Panc1 (cell line): ENCODE data around the gene TKT. TPM values are rescaled to one million over a fixed set of nuclear protein-coding genes. Genes with fewer than 3 reads are reported as not detected.

Experiments
- ATAC-seq: fragments of 200-7000 bp; cut with Tn5 transposase; 2 replicates; pipeline ENCODE4 v1.9.1; 2020; ENCODE audit warnings: mild to moderate bottlenecking, moderate library complexity
- BruUV-seq: library from RNA; stranded (reverse); fragments of 400-500 nt; replicated peaks from 2 replicates; lab custom pipeline; 2021; lab: Mats Ljungman, UMichigan
- CTCF ChIA-PET: fragments of 300-600 bp; sonication (Branson Sonifier 250); formaldehyde crosslinking; loops from one replicate; lab custom pipeline; 2022; ENCODE audit warnings: antibody characterized with exemption; lab: Charles Lee
- POLR2A ChIA-PET: fragments of 300-600 bp; sonication (Branson Sonifier 250); formaldehyde crosslinking; loops from one replicate; lab custom pipeline; 2022; ENCODE audit warnings: antibody characterized with exemption; lab: Charles Lee
- DNase-seq: peaks from one replicate; pipeline ENCODE4 v3.0.0-alpha.2; 2010; ENCODE audit warnings: low read depth, low spot score
- H3K27ac ChIP-seq: 2 replicates; pipeline ENCODE4 v1.5.1; 2011; ENCODE audit warnings: mild to moderate bottlenecking, low read length, inconsistent platforms
- H3K27me3 ChIP-seq: fragments of 200-500 bp; sonication (Bioruptor generic); 2 replicates; pipeline ENCODE4 v1.6.0; 2014; ENCODE audit warnings: low read length, inconsistent platforms; ENCODE audit not compliant: control insufficient read depth, insufficient read depth
- H3K36me3 ChIP-seq: fragments of 200-500 bp; sonication (Bioruptor generic); 2 replicates; pipeline ENCODE4 v1.5.1; 2014; ENCODE audit warnings: inconsistent platforms, mild to moderate bottlenecking, low read length, moderate library complexity; ENCODE audit not compliant: control insufficient read depth, insufficient read depth
- H3K4me1 ChIP-seq: 2 replicates; pipeline ENCODE4 v1.5.1; 2011; ENCODE audit warnings: inconsistent platforms, mild to moderate bottlenecking, low read length, moderate library complexity; ENCODE audit not compliant: control insufficient read depth, insufficient read depth
- H3K4me3 ChIP-seq, 2 experiments: 2 replicates each; pipeline ENCODE4 v1.5.1; 2011 to 2012; ENCODE audit warnings: low read depth in 2 of 2, low read length in 2 of 2, mild to moderate bottlenecking in 2 of 2, inconsistent platforms in 1 of 2, moderate library complexity in 1 of 2
- H3K9me3 ChIP-seq: fragments of 200-500 bp; sonication (Bioruptor generic); 2 replicates; pipeline ENCODE4 v1.5.1; 2014; ENCODE audit warnings: low read depth, mild to moderate bottlenecking, inconsistent platforms, low read length, moderate library complexity; ENCODE audit not compliant: control insufficient read depth, insufficient read depth
- CTCF ChIP-seq: fragments of 450-650 bp; IDR thresholded peaks from 2 replicates; pipeline ENCODE4 v1.5.1; 2017; ENCODE audit warnings: mild to moderate bottlenecking
- POLR2AphosphoS5 ChIP-seq: IDR thresholded peaks from 2 replicates; pipeline ENCODE4 v1.6.1; 2012; ENCODE audit warnings: mild to moderate bottlenecking, low read depth, low read length, moderate library complexity
- SIN3A ChIP-seq: IDR thresholded peaks from 2 replicates; pipeline ENCODE4 v1.6.1; 2012; ENCODE audit warnings: low read depth, mild to moderate bottlenecking, low read length, moderate library complexity, borderline replicate concordance; ENCODE audit not compliant: insufficient read depth
- TCF7L2 ChIP-seq: IDR thresholded peaks from 2 replicates; pipeline ENCODE4 v1.6.1; 2011; ENCODE audit warnings: mild to moderate bottlenecking, low read depth, low read length, inconsistent platforms
- in situ Hi-C: cut with HindIII; loops from 2 replicates; pipeline ENCODE4 v1.10.0; 2016; ENCODE audit warnings: low sequenced_read_pairs, low pct_unique_long_range_greater_than_20kb
- intact Hi-C: fragments of 100-400 bp; cut with micrococcal nuclease; formaldehyde crosslinking; loops from one replicate; pipeline ENCODE4 v1.10.0; 2022; ENCODE audit not compliant: unreplicated experiment
- total RNA-seq: library from RNA; stranded (reverse); gene quantifications from one replicate; pipeline ENCODE4 v1.2.1, GENCODE V29; 2021; ENCODE audit not compliant: unreplicated experiment
- TF ChIP-seq, protein P1 (sequence below), 2 experiments: IDR thresholded peaks; 2 replicates each; pipeline ENCODE4 v1.6.1; 2011 to 2012; ENCODE audit warnings: low read depth in 2 of 2, control low read depth in 1 of 2, low read length in 1 of 2, mild to moderate bottlenecking in 1 of 2, moderate library complexity in 1 of 2; ENCODE audit not compliant: insufficient read depth in 1 of 2

TKT gene
- total RNA-seq, 1 experiment from 2014 or later = 338 TPM

DNA sequence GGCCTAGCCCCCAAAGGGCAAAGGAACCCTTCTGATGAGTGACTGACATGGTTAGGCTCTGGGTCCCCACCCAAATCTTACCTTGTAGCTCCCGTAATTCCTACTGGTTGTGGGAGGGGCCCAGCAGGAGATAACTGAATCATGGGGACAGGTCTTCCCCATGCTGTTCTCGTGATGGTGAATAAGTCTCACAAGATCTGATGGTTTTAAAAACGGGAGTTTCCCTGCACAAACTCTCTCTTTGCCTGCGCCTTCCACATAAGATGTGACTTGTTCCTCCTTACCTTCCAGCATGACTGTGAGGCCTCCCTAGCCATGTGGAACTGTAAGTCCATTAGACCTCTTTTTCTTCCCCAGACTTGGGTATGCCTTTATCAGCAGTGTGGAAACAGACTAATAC, 16.9 kb downstream of the TKT start:
- Histone ChIP-seq H3K36me3 (peaks cover 5% of the 10 kb centered on the region; the same call in 1 of the 2 replicates), H3K4me1 (peaks cover 39% of the 10 kb centered on the region), H3K27ac (no peak overlapping the region; the same call in 1 of the 2 replicates), H3K4me3 (no peak overlapping the region), H3K9me3 (no peaks in the 10 kb centered on the region), H3K27me3 (no peaks in the 10 kb centered on the region)
- TF ChIP-seq TCF7L2 (no peak), POLR2AphosphoS5 (no peak)
- CTCF ChIA-PET = no interaction called here
- POLR2A ChIA-PET = no interaction called here
- in situ Hi-C loops = no loop called here
- intact Hi-C loops = no loop called here
- ATAC-seq (no peak), DNase-seq (no peak)
- BruUV-seq = no TSS peak

GRCh38 chr3:53238051-53238850, 17.6 kb downstream of the TKT start:
- intact Hi-C loops (no loop called here), in situ Hi-C loops (no loop called here)
- TF ChIP-seq, protein P1, sequence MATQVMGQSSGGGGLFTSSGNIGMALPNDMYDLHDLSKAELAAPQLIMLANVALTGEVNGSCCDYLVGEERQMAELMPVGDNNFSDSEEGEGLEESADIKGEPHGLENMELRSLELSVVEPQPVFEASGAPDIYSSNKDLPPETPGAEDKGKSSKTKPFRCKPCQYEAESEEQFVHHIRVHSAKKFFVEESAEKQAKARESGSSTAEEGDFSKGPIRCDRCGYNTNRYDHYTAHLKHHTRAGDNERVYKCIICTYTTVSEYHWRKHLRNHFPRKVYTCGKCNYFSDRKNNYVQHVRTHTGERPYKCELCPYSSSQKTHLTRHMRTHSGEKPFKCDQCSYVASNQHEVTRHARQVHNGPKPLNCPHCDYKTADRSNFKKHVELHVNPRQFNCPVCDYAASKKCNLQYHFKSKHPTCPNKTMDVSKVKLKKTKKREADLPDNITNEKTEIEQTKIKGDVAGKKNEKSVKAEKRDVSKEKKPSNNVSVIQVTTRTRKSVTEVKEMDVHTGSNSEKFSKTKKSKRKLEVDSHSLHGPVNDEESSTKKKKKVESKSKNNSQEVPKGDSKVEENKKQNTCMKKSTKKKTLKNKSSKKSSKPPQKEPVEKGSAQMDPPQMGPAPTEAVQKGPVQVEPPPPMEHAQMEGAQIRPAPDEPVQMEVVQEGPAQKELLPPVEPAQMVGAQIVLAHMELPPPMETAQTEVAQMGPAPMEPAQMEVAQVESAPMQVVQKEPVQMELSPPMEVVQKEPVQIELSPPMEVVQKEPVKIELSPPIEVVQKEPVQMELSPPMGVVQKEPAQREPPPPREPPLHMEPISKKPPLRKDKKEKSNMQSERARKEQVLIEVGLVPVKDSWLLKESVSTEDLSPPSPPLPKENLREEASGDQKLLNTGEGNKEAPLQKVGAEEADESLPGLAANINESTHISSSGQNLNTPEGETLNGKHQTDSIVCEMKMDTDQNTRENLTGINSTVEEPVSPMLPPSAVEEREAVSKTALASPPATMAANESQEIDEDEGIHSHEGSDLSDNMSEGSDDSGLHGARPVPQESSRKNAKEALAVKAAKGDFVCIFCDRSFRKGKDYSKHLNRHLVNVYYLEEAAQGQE (IDR thresholded peaks at IDR 0.05; ENCODE audit: insufficient read depth in 1 of 2, low read depth in 2 of 2, low read length in 1 of 2) = no peak
- no peak for TF ChIP-seq TCF7L2
- no peak for TF ChIP-seq POLR2AphosphoS5
- no peak for TF ChIP-seq CTCF
- TF ChIP-seq SIN3A = no peak
- peak overlapping the region; percentile 39; the same call in 1 of the 2 replicates for H3K27ac ChIP-seq
- ATAC-seq (peak; percentile 88), DNase-seq (no peak)
- no peaks in the 10 kb centered on the region for H3K9me3 ChIP-seq
- no peaks in the 10 kb centered on the region for H3K27me3 ChIP-seq
- ChIA-PET CTCF (interaction anchor here (0.5 kb wide), 1 partner anchor 46 kb away, joined by 6 read pairs; no protein-coding TSS in a partner anchor), POLR2A (no interaction called here)
- no peak overlapping the region for H3K4me3 ChIP-seq
- BruUV-seq = no TSS peak
- H3K36me3 ChIP-seq = peaks cover 5% of the 10 kb centered on the region; the same call in 1 of the 2 replicates
- peaks cover 34% of the 10 kb centered on the region for H3K4me1 ChIP-seq
